Left ventricle myocardium inferior (tissue), 1 donor: Measurements from ENCODE around the gene CAPRIN2. TPM values are rescaled to one million over a fixed set of nuclear protein-coding genes. Genes with fewer than 3 reads are reported as not detected.
A peak's percentile ranks its signal among the peaks of the same experiment; 100 is the strongest.

Experiments used
- DNase-seq: peaks from one replicate; pipeline ENCODE4 v3.0.0-alpha.2; 2020
- H3K27ac ChIP-seq: fragments of 200-600 bp; replicated peaks from 2 replicates; pipeline ENCODE4 v1.8.0; 2021
- H3K27me3 ChIP-seq: fragments of 200-600 bp; 2 replicates; pipeline ENCODE4 v1.8.0; 2021; ENCODE audit warnings: low read depth
- H3K36me3 ChIP-seq: fragments of 200-600 bp; 2 replicates; pipeline ENCODE4 v1.8.0; 2021
- H3K4me1 ChIP-seq: fragments of 200-600 bp; 2 replicates; pipeline ENCODE4 v1.8.0; 2021
- H3K4me3 ChIP-seq: fragments of 200-600 bp; 2 replicates; pipeline ENCODE4 v1.8.0; 2021; ENCODE audit warnings: mild to moderate bottlenecking, moderate library complexity
- H3K9me3 ChIP-seq: fragments of 200-600 bp; replicated peaks from 2 replicates; pipeline ENCODE4 v1.8.0; 2021
- intact Hi-C: fragments of 100-400 bp; cut with micrococcal nuclease; formaldehyde crosslinking; loops from one replicate; pipeline ENCODE4 v1.11.0; 2022
- total RNA-seq: library from RNA; stranded (reverse); fragmentation: NEBNext Ultra II Directional; extraction: Animal tissue kit (Norgen Biotek cat#: 25700); gene quantifications from one replicate; pipeline ENCODE4 v1.2.1, GENCODE V29; 2021
- TF ChIP-seq, protein P1 (sequence below): fragments of 200-600 bp; IDR thresholded peaks from 2 replicates; pipeline ENCODE4 v1.8.0; 2021; ENCODE audit warnings: antibody characterized with exemption, mild to moderate bottlenecking, borderline replicate concordance
- donor health status: DM: no; HTN: yes; CAD: no; lungs with severe emphysema.

Gene CAPRIN2
- total RNA-seq, 1 donor from 2014 or later: 27.5 TPM

DNA sequence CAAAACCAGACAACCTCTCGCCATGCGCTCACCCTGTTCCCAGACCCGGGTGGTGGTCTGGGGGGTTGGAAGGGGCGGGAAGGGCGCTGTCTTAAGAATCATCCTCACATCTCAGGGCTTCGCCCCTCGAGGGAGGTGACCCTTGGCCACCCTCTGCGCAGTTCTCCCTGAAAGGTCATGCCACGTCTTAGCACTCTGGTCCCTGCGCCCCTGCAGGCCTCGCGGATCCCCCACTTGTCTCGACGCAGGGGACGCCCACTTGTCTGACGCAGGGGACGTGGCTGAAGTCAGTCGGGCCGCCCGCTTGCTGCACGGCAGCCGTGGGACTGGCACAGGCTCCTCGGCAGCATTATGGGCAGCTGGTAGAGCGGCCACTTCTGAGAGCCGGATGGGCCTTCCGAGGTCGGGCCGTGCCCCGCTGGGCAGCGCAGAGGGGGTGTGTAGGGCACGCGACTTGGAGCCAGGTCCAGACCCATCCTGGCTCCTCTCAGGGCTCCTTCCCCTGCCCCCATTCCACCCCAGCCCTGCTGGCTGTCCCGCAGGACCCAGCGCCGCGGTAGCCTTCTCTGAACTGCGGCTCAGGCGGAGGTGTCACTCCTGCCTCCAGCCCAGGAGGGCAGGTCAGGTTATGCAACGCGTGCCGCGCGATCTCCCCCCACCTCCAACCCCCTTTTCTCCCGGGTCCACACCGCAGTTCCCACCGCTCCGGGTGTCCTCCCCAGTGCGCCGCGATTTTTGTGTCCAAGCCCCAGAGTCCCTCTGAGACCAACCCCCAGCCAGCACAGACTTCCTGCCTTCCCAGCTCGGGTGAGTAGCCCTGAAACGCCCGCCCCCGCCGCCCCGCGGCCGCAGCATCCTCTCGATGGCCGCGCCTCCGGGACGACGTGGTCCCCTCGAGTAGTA lies 40.9 kb upstream of the CAPRIN2 start:
- H3K4me1 ChIP-seq: peaks cover 22% of the 10 kb centered on the region
- TF ChIP-seq, protein P1, sequence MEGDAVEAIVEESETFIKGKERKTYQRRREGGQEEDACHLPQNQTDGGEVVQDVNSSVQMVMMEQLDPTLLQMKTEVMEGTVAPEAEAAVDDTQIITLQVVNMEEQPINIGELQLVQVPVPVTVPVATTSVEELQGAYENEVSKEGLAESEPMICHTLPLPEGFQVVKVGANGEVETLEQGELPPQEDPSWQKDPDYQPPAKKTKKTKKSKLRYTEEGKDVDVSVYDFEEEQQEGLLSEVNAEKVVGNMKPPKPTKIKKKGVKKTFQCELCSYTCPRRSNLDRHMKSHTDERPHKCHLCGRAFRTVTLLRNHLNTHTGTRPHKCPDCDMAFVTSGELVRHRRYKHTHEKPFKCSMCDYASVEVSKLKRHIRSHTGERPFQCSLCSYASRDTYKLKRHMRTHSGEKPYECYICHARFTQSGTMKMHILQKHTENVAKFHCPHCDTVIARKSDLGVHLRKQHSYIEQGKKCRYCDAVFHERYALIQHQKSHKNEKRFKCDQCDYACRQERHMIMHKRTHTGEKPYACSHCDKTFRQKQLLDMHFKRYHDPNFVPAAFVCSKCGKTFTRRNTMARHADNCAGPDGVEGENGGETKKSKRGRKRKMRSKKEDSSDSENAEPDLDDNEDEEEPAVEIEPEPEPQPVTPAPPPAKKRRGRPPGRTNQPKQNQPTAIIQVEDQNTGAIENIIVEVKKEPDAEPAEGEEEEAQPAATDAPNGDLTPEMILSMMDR: no peak
- peak overlapping the region; percentile 49 for H3K27ac ChIP-seq
- no peaks in the 10 kb centered on the region for H3K9me3 ChIP-seq
- H3K36me3 ChIP-seq: no peaks in the 10 kb centered on the region
- DNase-seq: peak; percentile 51
- H3K27me3 ChIP-seq: peaks cover 26% of the 10 kb centered on the region
- H3K4me3 ChIP-seq: peak overlapping the region; percentile 76
- intact Hi-C loops: no loop called here

DNA sequence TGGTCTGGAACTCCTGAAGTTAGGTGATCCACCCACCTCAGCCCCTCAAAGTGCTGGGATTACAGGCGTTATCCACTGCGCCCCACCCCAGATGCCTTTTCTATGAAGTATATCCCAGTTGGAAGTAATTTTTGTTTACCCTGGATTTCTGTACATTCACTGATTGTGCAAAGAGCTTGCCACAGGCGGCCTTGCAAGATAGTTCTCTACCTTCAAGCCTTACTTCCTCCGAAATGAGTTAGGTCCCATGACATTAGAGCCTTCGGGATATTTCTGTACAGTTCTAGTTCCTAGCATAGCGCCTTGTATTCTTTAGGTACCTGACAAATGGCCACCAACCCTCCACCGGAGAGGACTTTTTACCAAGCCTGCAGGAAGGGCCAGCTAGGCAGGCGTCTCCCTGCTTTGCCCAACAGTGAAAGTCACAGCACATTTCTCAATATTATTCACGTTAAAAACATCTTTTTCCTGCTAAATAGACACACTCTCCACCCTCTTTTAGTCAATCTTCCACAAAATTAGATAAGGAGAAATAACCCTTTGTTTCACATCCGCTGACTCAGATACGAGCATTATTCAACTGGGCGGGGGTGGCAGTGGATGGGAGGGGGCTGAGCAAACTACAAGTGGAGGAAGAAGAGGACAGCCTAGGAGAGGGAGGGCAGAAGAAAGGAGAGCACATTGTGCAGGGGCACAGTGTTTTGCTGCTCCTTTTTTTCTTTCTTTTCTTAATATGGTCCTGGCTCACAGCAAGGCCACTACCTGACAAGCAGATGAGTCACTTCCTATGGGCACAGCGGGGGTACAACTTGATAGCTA lies 40.0 kb upstream of the CAPRIN2 start:
- peak overlapping the region; percentile 76 for H3K4me3 ChIP-seq
- H3K36me3 ChIP-seq: no peaks in the 10 kb centered on the region
- peaks cover 22% of the 10 kb centered on the region for H3K4me1 ChIP-seq
- DNase-seq: no peak
- TF ChIP-seq, protein P1: no peak
- H3K9me3 ChIP-seq: no peaks in the 10 kb centered on the region
- H3K27me3 ChIP-seq: peaks cover 26% of the 10 kb centered on the region
- peak overlapping the region; percentile 49 for H3K27ac ChIP-seq
- intact Hi-C loops: no loop called here

- no peak for DNase-seq
- TF ChIP-seq, protein P1: no peak
- Histone ChIP-seq H3K4me3 (no peak overlapping the region), H3K27me3 (peaks cover 26% of the 10 kb centered on the region), H3K36me3 (no peaks in the 10 kb centered on the region), H3K27ac (no peak overlapping the region), H3K4me1 (peaks cover 22% of the 10 kb centered on the region), H3K9me3 (no peaks in the 10 kb centered on the region)
- intact Hi-C loops: no loop called here
Observed at GRCh38 chr12:30794020-30794419, 39.3 kb upstream of the CAPRIN2 start.

DNA sequence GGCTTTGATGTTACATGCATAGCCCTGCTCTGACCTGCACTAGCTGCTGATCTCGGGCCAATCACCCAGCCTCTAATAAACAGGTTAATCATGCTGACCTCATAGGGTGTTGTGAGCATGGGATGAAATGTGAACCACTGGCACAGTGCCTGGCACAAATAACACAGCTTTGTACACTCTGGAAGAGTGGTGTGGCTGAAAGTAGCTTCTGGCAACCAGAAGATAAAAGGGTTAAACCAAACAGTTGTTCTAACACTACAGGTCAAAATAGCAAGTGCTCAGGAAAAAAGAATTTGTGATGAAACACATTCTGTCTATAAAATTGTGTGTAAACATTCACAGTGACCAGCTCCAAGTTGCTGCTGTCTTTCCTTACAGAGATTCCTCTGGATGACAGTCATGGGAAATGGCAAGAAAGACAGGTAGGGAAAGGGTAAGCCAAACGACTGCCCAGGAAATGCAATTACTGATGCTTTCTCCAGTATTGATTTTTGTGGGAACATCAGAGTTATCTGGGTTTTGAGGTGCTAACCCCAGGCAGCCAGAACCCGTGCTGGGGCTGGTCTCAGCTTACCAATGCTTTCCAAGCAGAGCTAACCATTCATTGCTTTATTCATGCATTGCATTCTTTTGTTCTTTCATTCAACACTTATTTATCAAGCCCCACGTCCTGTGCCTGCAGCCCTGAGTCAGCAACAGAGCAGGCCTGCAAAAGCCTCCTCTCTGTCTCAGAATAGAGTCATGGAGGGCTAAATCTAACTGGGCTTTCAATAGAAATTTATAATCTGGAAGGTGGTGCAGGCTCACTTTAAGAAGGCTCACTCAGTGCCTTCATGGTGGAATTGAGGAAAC lies 38.1 kb upstream of the CAPRIN2 start:
- intact Hi-C loops: no loop called here

More for the DNA sequence above, 38.1 kb upstream of the CAPRIN2 start:
- H3K4me1 ChIP-seq: peaks cover 22% of the 10 kb centered on the region
- peaks cover 21% of the 10 kb centered on the region for H3K27me3 ChIP-seq
- TF ChIP-seq, protein P1: no peak
- no peaks in the 10 kb centered on the region for H3K9me3 ChIP-seq
- H3K27ac ChIP-seq: no peak overlapping the region
- no peaks in the 10 kb centered on the region for H3K36me3 ChIP-seq
- H3K4me3 ChIP-seq: no peak overlapping the region
- DNase-seq: no peak
